ENCODE measurements around the gene AKAP6. TPM values are rescaled to one million over a fixed set of nuclear protein-coding genes. Genes with fewer than 3 reads are reported as not detected.

AKAP6 gene
- total RNA-seq, 1 experiment from 2014 or later = 2.1 TPM

DNA sequence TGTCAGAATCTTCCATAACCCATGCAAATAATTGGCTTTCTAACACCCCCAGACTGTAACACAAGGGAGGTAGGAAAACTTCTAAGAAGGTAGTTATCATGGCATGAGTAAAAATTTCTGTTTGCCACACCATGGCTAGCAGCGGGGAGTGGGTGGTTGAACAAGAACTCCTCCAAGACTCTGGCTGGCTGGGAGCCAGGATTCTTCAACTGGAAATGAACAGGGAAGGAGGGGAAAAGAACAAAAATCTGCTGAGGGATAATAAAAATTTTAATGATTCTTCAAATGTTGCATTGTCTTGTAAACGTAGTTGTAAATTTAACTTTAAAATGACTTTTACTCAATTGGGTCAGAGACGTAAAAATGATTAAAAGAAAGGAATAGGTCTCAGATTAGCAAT lies 78.9 kb downstream of the AKAP6 start:
- DNase-seq (ENCODE audit: low read depth) = no peak

- no peak for DNase-seq (ENCODE audit: low read depth)
Observed at GRCh38 chr14:32412103-32412502, 83.0 kb downstream of the AKAP6 start.

DNA sequence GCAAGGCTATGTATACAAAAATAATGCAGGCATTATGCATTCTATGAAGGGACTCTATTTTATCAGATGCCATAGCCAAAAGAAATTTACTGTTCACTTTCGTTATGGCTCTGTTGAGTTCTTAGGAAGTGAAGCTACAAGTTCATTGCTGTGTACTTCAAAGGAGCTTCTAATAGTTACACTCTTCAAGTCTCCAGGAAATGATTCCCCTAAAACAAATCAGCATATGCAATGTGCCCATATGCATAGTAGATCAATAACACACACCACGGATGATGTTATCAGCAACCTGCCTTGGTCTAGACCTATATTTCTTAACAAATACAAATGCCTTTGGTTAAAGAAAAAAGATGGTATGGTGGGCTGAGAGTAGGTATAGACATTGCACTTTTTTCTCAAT lies 83.4 kb downstream of the AKAP6 start:
- no peak for DNase-seq (ENCODE audit: low read depth)

GRCh38 chr14:32413967-32414640 lies 85.0 kb downstream of the AKAP6 start:
- no peak for DNase-seq (ENCODE audit: low read depth)

- DNase-seq (ENCODE audit: low read depth) = no peak
Observed at GRCh38 chr14:32414808-32415255, 85.7 kb downstream of the AKAP6 start.

DNA sequence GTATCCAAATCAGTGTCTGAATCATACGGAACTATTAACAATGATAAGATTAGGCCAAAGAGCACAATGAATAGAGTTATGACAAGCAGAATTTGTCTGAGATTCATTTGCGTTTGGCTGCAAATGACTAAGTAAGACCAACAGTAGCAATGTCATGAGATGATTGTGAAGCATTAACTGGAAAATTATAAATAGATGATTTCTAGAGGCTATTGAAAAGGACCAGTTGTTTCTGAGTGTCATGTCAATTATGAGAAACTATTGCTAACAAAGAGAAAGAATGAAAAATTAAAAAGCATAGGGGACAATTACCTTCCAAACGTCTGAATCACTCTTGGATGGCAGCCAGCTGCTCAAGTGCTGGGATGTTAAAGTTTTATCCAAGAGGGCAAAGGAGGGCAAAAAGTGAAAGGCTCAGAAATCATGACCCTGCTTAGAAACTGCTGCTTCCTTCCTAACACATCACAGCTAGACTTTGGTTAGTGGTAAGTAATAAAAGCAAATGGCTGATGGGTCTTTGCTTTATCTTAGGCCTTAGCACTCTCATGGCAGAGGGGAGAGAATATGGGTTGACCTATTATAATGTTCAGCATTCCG lies 89.0 kb downstream of the AKAP6 start:
- peak; percentile 87 for DNase-seq (ENCODE audit: low read depth)

GRCh38 chr14:32419429-32419828 lies 90.3 kb downstream of the AKAP6 start:
- DNase-seq (ENCODE audit: low read depth) = no peak

DNA sequence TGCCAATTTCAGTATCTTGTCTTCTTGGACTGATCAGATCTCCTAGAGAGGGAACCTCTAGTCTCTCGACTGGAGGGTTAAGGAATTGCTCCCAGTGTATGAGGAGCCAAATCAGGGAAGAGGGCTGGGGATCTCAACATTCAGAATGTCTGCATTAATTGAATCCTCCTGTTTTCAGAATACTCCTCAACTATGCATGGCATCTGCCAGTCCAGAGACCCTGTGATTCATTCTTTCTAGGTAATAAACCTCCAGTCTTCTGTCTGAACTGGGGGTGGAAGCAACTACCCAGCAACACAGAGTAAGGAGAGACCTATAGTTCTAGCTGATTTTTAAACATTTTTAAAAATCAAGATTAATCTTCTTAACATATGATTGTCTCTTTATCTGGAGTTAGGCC lies 92.7 kb downstream of the AKAP6 start:
- no peak for DNase-seq (ENCODE audit: low read depth)

DNA sequence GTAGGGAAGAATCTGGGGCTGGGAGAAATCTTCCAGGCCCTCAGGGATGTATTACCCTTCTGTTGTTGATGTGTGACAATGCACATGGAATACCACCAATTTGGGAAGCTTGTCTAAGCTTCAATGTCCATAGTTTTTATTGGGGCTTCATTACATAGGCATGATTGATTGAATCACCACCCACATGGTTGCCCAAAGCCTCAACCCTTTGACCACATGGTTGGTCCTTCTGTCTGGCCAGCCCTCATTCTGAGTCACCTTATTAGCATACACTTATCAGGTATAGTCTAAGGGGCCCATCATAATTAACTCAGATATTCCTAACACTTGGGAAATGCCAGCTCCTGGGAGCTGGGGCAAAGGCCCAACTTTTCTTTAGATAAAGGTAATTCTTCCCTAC lies 93.3 kb downstream of the AKAP6 start:
- DNase-seq (ENCODE audit: low read depth) = no peak

GRCh38 chr14:32426028-32426427 lies 96.9 kb downstream of the AKAP6 start:
- no peak for DNase-seq (ENCODE audit: low read depth)

DNA sequence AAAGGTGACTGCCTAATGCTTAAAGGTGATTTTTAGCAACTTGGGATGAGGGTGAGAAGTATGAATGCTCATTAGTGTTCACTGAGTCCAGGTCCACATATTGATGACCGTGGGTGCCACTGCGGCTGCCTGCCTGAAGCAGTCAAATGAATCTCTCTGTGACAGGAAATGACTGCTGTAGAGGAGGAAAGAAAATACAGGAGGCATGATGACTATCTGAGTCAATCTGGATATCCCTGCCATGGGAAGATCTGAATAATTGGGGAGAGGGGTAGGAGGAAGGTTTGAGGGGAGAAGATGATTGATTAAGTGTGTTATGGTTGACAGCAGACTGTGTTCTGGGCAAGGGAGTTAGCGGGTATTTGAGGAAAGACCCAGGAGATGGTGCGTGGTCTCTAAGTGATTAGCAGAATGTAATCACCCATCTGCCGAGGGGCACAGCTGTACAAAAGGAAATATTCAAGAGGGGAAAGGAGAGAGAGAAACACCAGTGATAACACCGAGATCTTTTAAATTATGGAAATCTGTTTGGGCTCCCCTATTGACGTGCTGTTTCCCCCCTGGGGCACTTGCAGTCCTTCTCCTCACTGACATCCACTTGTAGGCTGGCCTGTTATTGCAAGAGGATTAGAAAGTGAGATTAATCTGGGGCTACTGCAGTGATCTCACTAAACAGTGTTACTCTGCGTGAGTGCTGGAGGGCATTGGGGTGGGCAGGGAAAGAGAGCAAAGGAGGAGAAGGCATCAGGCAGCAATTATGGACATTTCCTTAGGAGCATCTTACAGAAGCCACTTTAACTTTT lies 97.7 kb downstream of the AKAP6 start:
- peak; percentile 12 for DNase-seq (ENCODE audit: low read depth)

- no peak for DNase-seq (ENCODE audit: low read depth)
Observed at GRCh38 chr14:32427726-32428528, 98.8 kb downstream of the AKAP6 start.

- DNase-seq (ENCODE audit: low read depth) = no peak
Observed at GRCh38 chr14:32428875-32429274, 99.8 kb downstream of the AKAP6 start.

- peak; percentile 79 for DNase-seq (ENCODE audit: low read depth)
Observed at GRCh38 chr14:32430326-32430725, 101.2 kb downstream of the AKAP6 start.

DNA sequence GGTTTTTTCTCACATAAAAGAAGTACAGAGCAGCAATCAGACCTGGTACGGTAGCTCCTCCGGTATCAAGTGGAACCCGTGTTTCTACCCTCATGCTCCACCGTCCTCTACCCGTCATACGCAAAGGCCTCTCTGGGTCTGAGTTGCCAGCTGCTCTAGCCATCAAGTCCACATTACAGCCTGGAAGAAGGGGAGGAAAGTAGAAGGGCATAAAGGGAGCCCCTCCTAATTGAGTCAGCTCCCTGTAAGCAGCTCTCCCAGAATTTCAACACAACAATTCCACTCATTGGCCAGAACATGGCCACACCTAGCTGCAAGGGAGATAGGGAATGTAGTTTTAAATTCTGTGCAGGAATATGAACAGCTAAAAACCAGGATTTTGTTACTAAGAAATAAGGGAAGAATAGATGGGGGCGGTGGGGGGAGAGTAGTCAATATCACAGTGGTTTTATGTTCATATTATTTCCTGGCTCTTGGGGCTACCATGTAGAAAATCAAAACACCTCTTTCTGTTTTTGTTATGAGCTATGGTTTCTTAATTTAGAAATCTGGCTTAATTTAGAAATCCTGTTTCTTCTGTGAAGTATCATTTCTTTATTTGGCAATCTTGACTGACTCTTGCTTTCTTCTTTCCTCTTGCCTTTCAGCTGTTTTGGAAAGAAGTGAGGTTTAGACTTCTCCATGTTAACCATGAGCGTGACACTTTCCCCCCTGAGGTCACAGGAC lies 103.9 kb downstream of the AKAP6 start:
- DNase-seq (ENCODE audit: low read depth) = no peak

DNA sequence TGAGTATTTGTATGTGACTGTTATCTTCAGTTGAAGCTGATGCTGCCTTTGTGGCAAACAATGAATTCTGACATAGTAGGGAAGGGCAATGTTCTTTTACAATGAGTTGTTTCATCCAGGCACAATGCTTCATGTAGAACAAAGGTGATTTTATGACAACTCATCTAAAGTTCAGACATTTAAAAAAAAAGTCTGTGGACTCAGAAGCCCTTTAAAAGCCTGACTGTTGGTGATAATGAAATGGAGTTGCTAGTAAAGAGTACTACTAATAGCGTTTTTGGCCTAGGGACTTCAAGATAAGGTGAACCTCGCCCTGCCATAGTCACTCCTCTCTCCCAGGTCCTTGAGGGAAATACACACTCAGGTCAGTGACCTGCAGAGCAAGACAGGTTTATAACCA lies 105.1 kb downstream of the AKAP6 start:
- DNase-seq (ENCODE audit: low read depth) = no peak

DNA sequence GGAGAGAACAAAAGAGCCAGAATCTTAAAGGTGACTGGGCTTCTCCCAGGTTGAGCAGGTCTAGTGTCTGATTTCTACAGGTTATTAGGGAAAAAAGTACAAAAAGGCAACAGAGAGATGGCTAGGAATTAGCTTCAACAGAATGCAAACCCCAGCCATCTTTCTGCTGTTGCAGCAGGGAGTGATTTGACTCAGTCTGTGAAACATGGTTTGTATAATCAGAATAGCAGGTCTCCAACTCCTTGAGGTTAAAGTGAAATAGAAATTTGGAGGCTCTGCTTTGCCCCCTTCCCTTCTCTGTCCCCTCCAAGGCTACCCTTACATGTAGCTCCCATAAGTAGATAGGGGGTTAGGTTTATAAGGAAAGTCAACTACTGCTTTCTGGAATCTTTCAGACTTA lies 105.8 kb downstream of the AKAP6 start:
- DNase-seq (ENCODE audit: low read depth) = no peak

DNA sequence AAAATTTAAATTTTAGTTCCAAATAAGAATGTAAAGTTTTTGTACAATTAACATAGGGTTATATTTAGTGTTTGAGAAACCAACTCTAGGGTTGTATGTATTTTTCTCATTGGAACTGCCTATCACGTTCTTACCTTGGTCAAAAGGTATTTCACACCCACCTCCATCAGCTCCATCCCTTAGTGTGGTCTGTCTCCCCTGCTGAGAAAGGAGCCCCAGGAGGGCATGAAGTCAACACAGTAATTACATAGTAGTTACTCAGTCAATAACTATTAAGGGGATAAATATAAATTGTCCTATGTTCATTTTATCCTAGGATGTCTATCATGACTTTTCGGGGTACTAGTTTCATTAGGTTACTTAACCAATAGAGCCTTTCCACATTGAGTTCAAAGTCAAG lies 106.3 kb downstream of the AKAP6 start:
- no peak for DNase-seq (ENCODE audit: low read depth)

GRCh38 chr14:32436993-32437392 lies 107.9 kb downstream of the AKAP6 start:
- DNase-seq (ENCODE audit: low read depth) = no peak

GRCh38 chr14:32438517-32438916 lies 109.4 kb downstream of the AKAP6 start:
- DNase-seq (ENCODE audit: low read depth) = no peak

- DNase-seq (ENCODE audit: low read depth) = no peak
Observed at GRCh38 chr14:32443890-32444661, 115.0 kb downstream of the AKAP6 start.

Measured in Daoy (cell line).